ENCODE measurements around the gene FCAMR.

FCAMR gene

DNA sequence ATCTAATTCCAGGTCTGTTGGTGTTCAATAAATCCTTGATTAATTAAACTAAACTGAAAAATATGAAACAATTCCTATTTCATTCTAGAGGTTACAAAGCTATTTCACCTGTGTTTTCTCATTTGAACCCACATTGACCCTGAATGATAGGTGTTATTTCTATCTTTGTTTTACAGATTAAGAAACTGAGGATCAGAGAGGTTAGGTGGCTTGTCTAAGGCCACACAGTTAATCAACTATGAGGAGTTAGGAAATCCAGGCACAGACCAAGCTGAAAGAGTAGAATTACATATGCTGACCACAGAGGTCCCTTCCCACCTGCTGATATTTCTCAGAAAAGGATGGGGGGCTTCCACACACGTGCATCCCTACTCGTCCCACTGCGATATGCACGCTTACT lies 24.5 kb downstream of the FCAMR start:
- TF ChIP-seq CTCF (conservative IDR thresholded peaks at IDR 0.05; ENCODE audit: low read depth, low read length), result no peak
- Histone ChIP-seq H3K9ac (no peak overlapping the region), H3K4me1 (ENCODE audit: low read depth, poor library complexity, severe bottlenecking) (no peaks in the 10 kb centered on the region), H3K27ac (no peak overlapping the region), H3K27me3 (ENCODE audit: insufficient read depth, low read depth) (no peaks in the 10 kb centered on the region), H2AFZ (ENCODE audit: low read depth) (no peak overlapping the region), H3K79me2 (ENCODE audit: insufficient read depth, low read depth) (no peaks in the 10 kb centered on the region), H3K4me3 (IDR thresholded peaks at IDR 0.05; ENCODE audit: insufficient read depth, low read depth, low read length) (no peak overlapping the region), H4K20me1 (ENCODE audit: insufficient read depth) (no peaks in the 10 kb centered on the region), H3K4me2 (no peak overlapping the region), H3K36me3 (ENCODE audit: insufficient read depth) (no peaks in the 10 kb centered on the region)

- Histone ChIP-seq H3K27me3 (ENCODE audit: insufficient read depth, low read depth) (no peaks in the 10 kb centered on the region), H3K9ac (no peak overlapping the region), H3K79me2 (ENCODE audit: insufficient read depth, low read depth) (no peaks in the 10 kb centered on the region), H3K4me3 (IDR thresholded peaks at IDR 0.05; ENCODE audit: insufficient read depth, low read depth, low read length) (no peak overlapping the region), H3K4me2 (no peak overlapping the region), H4K20me1 (ENCODE audit: insufficient read depth) (no peaks in the 10 kb centered on the region), H3K27ac (no peak overlapping the region), H3K4me1 (ENCODE audit: low read depth, poor library complexity, severe bottlenecking) (no peaks in the 10 kb centered on the region), H3K36me3 (ENCODE audit: insufficient read depth) (no peaks in the 10 kb centered on the region), H2AFZ (ENCODE audit: low read depth) (no peak overlapping the region)
- TF ChIP-seq CTCF (conservative IDR thresholded peaks at IDR 0.05; ENCODE audit: low read depth, low read length), result no peak
Measured at GRCh38 chr1:206944703-206945102, 25.6 kb downstream of the FCAMR start.

- no peak overlapping the region for H3K9ac ChIP-seq
- no peaks in the 10 kb centered on the region for H4K20me1 ChIP-seq (ENCODE audit: insufficient read depth)
- no peak overlapping the region for H3K27ac ChIP-seq
- no peak overlapping the region for H3K4me2 ChIP-seq
- no peak overlapping the region for H2AFZ ChIP-seq (ENCODE audit: low read depth)
- H3K4me3 ChIP-seq (IDR thresholded peaks at IDR 0.05; ENCODE audit: insufficient read depth, low read depth, low read length), result no peak overlapping the region
- H3K27me3 ChIP-seq (ENCODE audit: insufficient read depth, low read depth), result no peaks in the 10 kb centered on the region
- TF ChIP-seq CTCF (conservative IDR thresholded peaks at IDR 0.05; ENCODE audit: low read depth, low read length), result no peak
- no peaks in the 10 kb centered on the region for H3K79me2 ChIP-seq (ENCODE audit: insufficient read depth, low read depth)
- H3K4me1 ChIP-seq (ENCODE audit: low read depth, poor library complexity, severe bottlenecking), result no peaks in the 10 kb centered on the region
- no peaks in the 10 kb centered on the region for H3K36me3 ChIP-seq (ENCODE audit: insufficient read depth)
Measured at GRCh38 chr1:206941766-206942418, 28.4 kb downstream of the FCAMR start.

GRCh38 chr1:206940588-206940936 lies 29.7 kb downstream of the FCAMR start:
- no peak overlapping the region for H2AFZ ChIP-seq (ENCODE audit: low read depth)
- H3K36me3 ChIP-seq (ENCODE audit: insufficient read depth), result no peaks in the 10 kb centered on the region
- H3K4me1 ChIP-seq (ENCODE audit: low read depth, poor library complexity, severe bottlenecking), result no peaks in the 10 kb centered on the region
- no peak overlapping the region for H3K9ac ChIP-seq
- H3K4me2 ChIP-seq, result no peak overlapping the region
- H3K79me2 ChIP-seq (ENCODE audit: insufficient read depth, low read depth), result no peaks in the 10 kb centered on the region
- TF ChIP-seq CTCF (conservative IDR thresholded peaks at IDR 0.05; ENCODE audit: low read depth, low read length), result no peak
- no peaks in the 10 kb centered on the region for H4K20me1 ChIP-seq (ENCODE audit: insufficient read depth)
- no peak overlapping the region for H3K27ac ChIP-seq
- no peak overlapping the region for H3K4me3 ChIP-seq (IDR thresholded peaks at IDR 0.05; ENCODE audit: insufficient read depth, low read depth, low read length)
- no peaks in the 10 kb centered on the region for H3K27me3 ChIP-seq (ENCODE audit: insufficient read depth, low read depth)
